Fibroblast of villous mesenchyme (primary cell): ENCODE data around the gene RPIA. TPM values are rescaled to one million over a fixed set of nuclear protein-coding genes. Genes with fewer than 3 reads are reported as not detected.

ENCODE experiments used
- DNase-seq: peaks from one replicate; pipeline ENCODE4 v3.0.0-alpha.2; 2010; ENCODE audit warnings: low read depth
- H3K4me3 ChIP-seq: 2 replicates; pipeline ENCODE4 v1.5.1; 2011; ENCODE audit warnings: low read depth, mild to moderate bottlenecking, low read length
- total RNA-seq: library from RNA; depleted of rRNA; stranded (reverse); fragments of >200 nt; gene quantifications from 2 replicates; pipeline ENCODE4 v1.2.3, GENCODE V29; 2012
- TF ChIP-seq, protein P1 (sequence below): IDR thresholded peaks from 2 replicates; pipeline ENCODE4 v1.5.1; 2012; ENCODE audit warnings: low read depth, mild to moderate bottlenecking, low read length; ENCODE audit not compliant: insufficient read depth

RPIA gene
- total RNA-seq, 1 donor, result 9.5 TPM

DNA sequence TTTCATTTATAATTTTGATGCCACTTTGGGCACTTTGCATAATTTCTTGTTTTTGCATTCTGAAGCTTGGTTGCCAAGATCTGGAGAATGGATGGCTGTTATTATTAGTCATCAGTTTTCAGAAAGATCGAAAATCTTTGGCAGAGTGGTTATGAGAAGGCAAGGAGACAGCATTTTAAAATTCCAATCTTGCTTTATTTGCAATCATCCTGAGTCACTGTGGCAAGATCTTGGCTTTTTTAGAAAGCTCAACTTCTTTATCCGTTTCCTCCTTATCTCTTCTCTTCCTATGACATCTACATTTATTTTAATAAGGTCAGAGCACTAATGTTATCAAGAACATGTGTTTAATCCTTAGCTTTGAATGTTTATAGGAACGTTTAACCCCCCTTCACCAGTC lies 33.1 kb upstream of the RPIA start:
- peak; percentile 57 for DNase-seq
- TF ChIP-seq, protein P1, sequence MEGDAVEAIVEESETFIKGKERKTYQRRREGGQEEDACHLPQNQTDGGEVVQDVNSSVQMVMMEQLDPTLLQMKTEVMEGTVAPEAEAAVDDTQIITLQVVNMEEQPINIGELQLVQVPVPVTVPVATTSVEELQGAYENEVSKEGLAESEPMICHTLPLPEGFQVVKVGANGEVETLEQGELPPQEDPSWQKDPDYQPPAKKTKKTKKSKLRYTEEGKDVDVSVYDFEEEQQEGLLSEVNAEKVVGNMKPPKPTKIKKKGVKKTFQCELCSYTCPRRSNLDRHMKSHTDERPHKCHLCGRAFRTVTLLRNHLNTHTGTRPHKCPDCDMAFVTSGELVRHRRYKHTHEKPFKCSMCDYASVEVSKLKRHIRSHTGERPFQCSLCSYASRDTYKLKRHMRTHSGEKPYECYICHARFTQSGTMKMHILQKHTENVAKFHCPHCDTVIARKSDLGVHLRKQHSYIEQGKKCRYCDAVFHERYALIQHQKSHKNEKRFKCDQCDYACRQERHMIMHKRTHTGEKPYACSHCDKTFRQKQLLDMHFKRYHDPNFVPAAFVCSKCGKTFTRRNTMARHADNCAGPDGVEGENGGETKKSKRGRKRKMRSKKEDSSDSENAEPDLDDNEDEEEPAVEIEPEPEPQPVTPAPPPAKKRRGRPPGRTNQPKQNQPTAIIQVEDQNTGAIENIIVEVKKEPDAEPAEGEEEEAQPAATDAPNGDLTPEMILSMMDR, result no peak
- H3K4me3 ChIP-seq, result no peak overlapping the region

DNA sequence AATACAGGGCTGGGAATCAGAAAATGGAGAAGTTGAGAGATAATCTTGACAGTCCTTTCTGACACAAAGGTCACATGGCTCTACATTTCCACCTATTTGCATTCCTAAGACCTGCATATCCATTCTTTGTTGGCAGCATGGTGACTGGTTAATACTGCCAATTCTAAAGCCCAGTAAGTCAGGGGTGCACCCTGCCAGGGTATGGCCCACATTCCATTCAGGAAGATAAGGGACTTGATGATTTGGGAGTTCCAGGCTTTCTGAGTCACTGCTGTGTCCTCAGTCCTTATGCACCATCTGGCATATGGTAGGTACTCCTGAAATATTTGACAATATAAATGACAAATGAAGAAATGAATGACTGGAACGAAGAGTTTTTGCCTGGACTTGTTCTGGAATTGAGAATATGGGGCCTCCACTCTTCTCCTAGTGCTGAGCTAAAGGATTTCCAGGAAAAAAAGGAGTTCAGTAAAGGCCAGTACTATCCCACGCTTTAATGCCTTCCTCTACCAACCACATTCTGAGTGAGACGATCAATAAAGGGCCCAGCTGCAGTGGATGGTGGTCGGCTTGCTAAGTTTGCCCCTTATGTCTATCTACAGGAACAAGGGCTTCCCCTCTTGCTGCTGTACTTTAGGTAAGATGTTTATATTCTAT lies 32.5 kb upstream of the RPIA start:
- no peak for DNase-seq
- H3K4me3 ChIP-seq, result peak overlapping the region; percentile 9
- TF ChIP-seq, protein P1, result no peak

DNA sequence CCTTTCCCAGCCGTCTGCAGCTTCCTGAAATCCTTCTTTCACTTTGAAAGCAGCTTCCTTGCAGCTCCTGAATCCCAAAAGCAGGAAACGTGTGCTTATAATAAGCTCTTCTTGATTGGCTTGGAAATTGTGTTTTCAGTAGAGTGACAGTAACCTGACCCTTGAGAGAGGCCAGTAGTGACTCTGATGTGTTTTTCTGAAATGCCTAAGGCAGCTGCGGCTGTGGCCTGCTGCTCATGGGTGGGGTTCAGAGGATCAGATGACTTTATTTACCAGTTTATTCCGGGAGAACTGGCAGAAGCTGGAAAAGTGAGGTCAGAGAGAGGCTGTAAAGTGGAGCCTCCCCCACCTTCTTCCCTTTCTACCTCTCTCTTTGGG lies 31.9 kb upstream of the RPIA start:
- TF ChIP-seq, protein P1, result no peak
- H3K4me3 ChIP-seq, result peak overlapping the region; percentile 9
- DNase-seq, result peak; percentile 95

DNA sequence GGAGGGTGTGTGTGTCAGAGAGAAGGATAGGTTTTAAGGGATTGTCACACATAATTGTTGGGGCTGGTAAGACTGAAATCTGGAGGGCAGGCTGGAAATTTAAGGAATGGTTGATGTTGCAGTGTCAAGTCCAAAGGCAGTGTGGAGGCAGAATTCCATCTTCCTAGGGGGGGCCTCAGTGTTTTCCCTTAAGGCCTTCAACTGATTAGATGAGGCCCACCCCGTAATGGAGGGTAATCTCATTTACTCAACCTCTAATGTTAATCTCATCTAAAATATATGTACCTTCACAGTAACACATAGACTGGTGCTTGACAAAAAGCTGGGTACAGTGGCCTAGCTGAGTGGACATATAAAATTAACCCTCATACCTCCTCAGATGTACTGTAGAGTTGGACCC lies 30.9 kb upstream of the RPIA start:
- TF ChIP-seq, protein P1, result no peak
- no peak for DNase-seq
- no peak overlapping the region for H3K4me3 ChIP-seq

DNA sequence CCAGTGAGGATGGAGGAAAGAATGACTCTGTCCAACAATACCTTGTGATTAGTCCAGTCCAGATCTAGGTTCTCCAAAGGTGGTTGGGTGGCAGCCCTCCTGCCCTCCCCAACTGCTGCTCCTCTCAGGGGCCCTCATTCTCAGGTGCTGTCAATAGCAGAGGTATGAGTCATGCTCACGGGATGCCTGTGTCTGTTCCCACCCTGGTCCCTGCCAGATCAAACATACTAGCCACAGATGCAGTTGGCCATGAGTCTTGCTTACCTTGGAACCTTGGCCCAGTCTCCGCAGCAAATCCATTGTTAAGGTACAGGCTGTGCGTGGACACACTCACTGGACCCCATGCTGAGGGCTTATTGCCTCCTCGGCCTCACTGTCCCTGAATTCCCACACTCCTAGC lies 24.9 kb upstream of the RPIA start:
- DNase-seq, result no peak
- TF ChIP-seq, protein P1, result no peak
- H3K4me3 ChIP-seq, result no peak overlapping the region

DNA sequence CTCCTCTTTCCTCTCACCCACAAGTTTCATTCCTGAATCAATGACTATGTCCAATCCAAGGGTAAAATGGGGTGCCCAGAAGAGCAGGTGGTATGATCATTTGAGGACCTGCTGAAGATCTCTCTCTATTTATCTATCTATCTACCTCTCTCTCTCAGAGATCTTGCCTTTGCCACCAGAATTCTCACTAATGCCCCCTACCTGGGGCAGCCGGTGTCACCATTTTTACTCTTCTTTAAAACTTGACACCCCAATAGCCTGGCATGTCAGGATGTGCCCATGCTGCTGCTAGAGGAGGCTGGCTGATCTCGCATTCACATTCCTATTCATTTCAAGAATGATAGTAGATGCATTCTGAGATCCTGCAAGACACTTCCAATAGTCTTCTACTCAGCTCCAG lies 24.3 kb upstream of the RPIA start:
- TF ChIP-seq, protein P1, result no peak
- DNase-seq, result no peak
- no peak overlapping the region for H3K4me3 ChIP-seq

DNA sequence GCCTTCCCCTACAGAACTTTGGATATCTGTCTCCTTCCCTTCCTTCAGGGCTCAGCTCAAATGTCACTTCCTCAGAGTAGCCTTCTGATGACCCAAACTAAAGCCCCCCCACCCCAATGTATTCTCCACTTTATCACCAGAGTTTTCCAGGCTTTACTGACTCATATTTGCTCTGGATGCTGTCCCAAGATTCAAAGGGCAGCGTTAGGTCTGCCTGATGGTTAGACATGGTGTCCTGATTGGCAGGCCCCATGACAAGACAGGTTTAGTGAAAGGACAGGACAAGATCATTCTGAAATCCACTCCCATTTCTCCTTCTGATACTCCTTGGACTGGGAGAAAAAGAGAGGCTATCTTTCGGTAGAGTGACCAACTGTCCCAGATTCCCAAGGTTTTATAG lies 22.6 kb upstream of the RPIA start:
- TF ChIP-seq, protein P1, result no peak
- H3K4me3 ChIP-seq, result no peak overlapping the region
- no peak for DNase-seq
